ENCODE results near the gene FBXL22. TPM values are rescaled to one million over a fixed set of nuclear protein-coding genes. Genes with fewer than 3 reads are reported as not detected.

FBXL22 gene
- total and polyA plus RNA-seq, 2 of the 8 experiments (the other 6 are each of a cell fraction or from before 2014, with no cell fraction given), result 0.09 to 0.47 TPM

- peak overlapping the region; percentile 72; the same call in 1 of the 2 replicates for H2BK15ac ChIP-seq (ENCODE audit: low read length)
- H2AK5ac ChIP-seq (ENCODE audit: low read depth, low read length), result no peak overlapping the region
- peak overlapping the region; percentile 71 for H4K91ac ChIP-seq (replicated peaks; ENCODE audit: insufficient read length, low read length)
- peak overlapping the region; percentile 92; the same call in 1 of the 2 replicates for H2BK12ac ChIP-seq (ENCODE audit: low read depth, low read length)
- peaks cover 0 to 2% of the 10 kb centered on the region in 2 experiments for H4K20me1 ChIP-seq (replicated peaks in 1 of 2; ENCODE audit: control insufficient read depth in 1 of 2, insufficient read depth in 2 of 2, low read length in 2 of 2)
- FAIRE-seq (no peak), DNase-seq (ENCODE audit: low read depth in 1 of 2, low spot score in 2 of 2) (peak in 1 of 2 experiments; percentile 80)
- peak overlapping the region; percentile 25 for H3K56ac ChIP-seq (replicated peaks; ENCODE audit: insufficient read length, low read depth, low read length)
- peak overlapping the region; percentile 41 for H3K4ac ChIP-seq (replicated peaks; ENCODE audit: insufficient read length, low read depth, low read length)
- peaks cover 13% of the 10 kb centered on the region for H3K23me2 ChIP-seq (ENCODE audit: low read depth, low read length)
- no peaks in the 10 kb centered on the region for H3K36me3 ChIP-seq (ENCODE audit: control insufficient read depth in 2 of 4, insufficient read depth in 4 of 4, low read length in 3 of 4)
- H3K18ac ChIP-seq (ENCODE audit: extremely low read depth, low read length), result peak overlapping the region; percentile 99
- peak overlapping the region in 2 of 4 experiments; percentile 61 to 75; a peak in 4 of 7 replicates for H3K9ac ChIP-seq (replicated peaks in 1 of 4; ENCODE audit: extremely low read depth in 1 of 4, low read depth in 3 of 4, low read length in 3 of 4)
- no peak overlapping the region for H3K14ac ChIP-seq (ENCODE audit: insufficient read length)
- ChIA-PET CTCF (ENCODE audit: partially characterized antibody) (interaction anchor here (0.6 to 4.3 kb wide), 23 partner anchors 10 to 555 kb away, joined by 3 to 39 read pairs (median 5); partner anchors contain the start of gene USP3), POLR2A (ENCODE audit: partially characterized antibody) (interaction anchor here (0.6 to 1.9 kb wide), 7 partner anchors 10 to 494 kb away, joined by 3 to 11 read pairs (median 4); partner anchors contain the start of genes CIAO2A and USP3)
- no peak overlapping the region for H2BK5ac ChIP-seq (ENCODE audit: low read depth, low read length)
- H3K23ac ChIP-seq (ENCODE audit: insufficient read length), result no peak overlapping the region
- peaks cover 0 to 30% (median 19%) of the 10 kb centered on the region in 4 experiments; a peak in 6 of 7 replicates for H3K27me3 ChIP-seq (replicated peaks in 1 of 4; ENCODE audit: control insufficient read depth in 3 of 4, extremely low read depth in 1 of 4, insufficient read depth in 3 of 4, low read length in 3 of 4)
- H3K4me3 ChIP-seq (ENCODE audit: extremely low read depth in 1 of 4, insufficient read depth in 2 of 4, low read depth in 3 of 4, low read length in 4 of 4), result peak overlapping the region; percentile 36 to 78 (median 71)
- H3K9me3 ChIP-seq (ENCODE audit: insufficient read depth in 2 of 2, low read depth in 1 of 2, low read length in 1 of 2), result no peaks in the 10 kb centered on the region
- no peaks in the 10 kb centered on the region for H3K79me2 ChIP-seq (ENCODE audit: control insufficient read depth in 1 of 2, insufficient read depth in 2 of 2, low read length in 2 of 2)
- H2BK120ac ChIP-seq (replicated peaks; ENCODE audit: low read depth, low read length), result peak overlapping the region; percentile 66
- peak overlapping the region; percentile 62; the same call in 1 of the 2 replicates for H2AFZ ChIP-seq (ENCODE audit: low read length)
- no peak overlapping the region for H2BK20ac ChIP-seq (ENCODE audit: low read length)
- 0 out of 4 replicates have a peak, but pooled peaks of 1 of the 2 experiments have one; percentile 5 for TF ChIP-seq HDAC2 (IDR thresholded peaks at IDR 0.05; ENCODE audit: borderline replicate concordance in 1 of 2, low read depth in 2 of 2, low read length in 2 of 2)
- peak; percentile 29 for TF ChIP-seq CTBP2 (IDR thresholded peaks at IDR 0.05; ENCODE audit: borderline replicate concordance, insufficient read depth, insufficient read length, low read length)
- no peak for TF ChIP-seq JUND (IDR thresholded peaks at IDR 0.05; ENCODE audit: low read length)
- TF ChIP-seq SIX5 (IDR thresholded peaks at IDR 0.05; ENCODE audit: low read depth, low read length), result no peak
- TF ChIP-seq TAF1 (IDR thresholded peaks at IDR 0.05; ENCODE audit: low read depth, low read length), result 0 out of 2 replicates have a peak, but pooled peaks have one; percentile 1
- TF ChIP-seq CBX5 (IDR thresholded peaks at IDR 0.05; ENCODE audit: low read depth, low read length), result no peak
- TF ChIP-seq NRF1 (IDR thresholded peaks at IDR 0.05; ENCODE audit: low read depth, low read length), result no peak
- no peak for TF ChIP-seq POLR2AphosphoS5 (IDR thresholded peaks at IDR 0.05; ENCODE audit: low read depth, low read length)
- no peak for TF ChIP-seq SP1 (IDR thresholded peaks at IDR 0.05; ENCODE audit: low read depth, low read length)
- peaks cover 0 to 17% (median 9%) of the 10 kb centered on the region in 4 experiments; a peak in 6 of 7 replicates for H3K4me1 ChIP-seq (replicated peaks in 1 of 4; ENCODE audit: control insufficient read depth in 3 of 4, insufficient read depth in 4 of 4, low read length in 3 of 4)
- peak overlapping the region; percentile 74 to 97 for H3K4me2 ChIP-seq (ENCODE audit: insufficient read depth in 1 of 2, low read depth in 2 of 2, low read length in 2 of 2)
- no peak overlapping the region for H3K27ac ChIP-seq (ENCODE audit: low read depth, low read length)
- H4K5ac ChIP-seq (ENCODE audit: insufficient read length, low read depth, low read length), result no peak overlapping the region
- 18% methylated on average over 23 of the region's 26 CpGs; no CpG with 5 or more reads in 1 of the 2 experiments for WGBS, 2 experiments (ENCODE audit: extremely low coverage in 1 of 2, insufficient coverage in 1 of 2, insufficient read length in 1 of 2, insufficient replicate concordance in 2 of 2, low coverage in 1 of 2, low lambda C conversion rate in 2 of 2, missing lambda C conversion rate in 1 of 2)
- peak overlapping the region; percentile 92 for H4K8ac ChIP-seq (ENCODE audit: extremely low read depth, insufficient read depth, low read length)
- H3K79me1 ChIP-seq (ENCODE audit: low read depth, low read length), result no peaks in the 10 kb centered on the region; the same call in 1 of the 2 replicates
These were observed 2.9 kb downstream of the FBXL22 start for GRCh38 chr15:63600001-63600615.

Measured in H1 (cell line).